ENCODE measurements around the gene S100A6.
"Not testable (repeated sequence)": the region's sequence is repeated elsewhere in the genome, so short reads cannot be mapped to it uniquely, and the experiment has no call there.

The S100A6 gene

GRCh38 chr1:153563483-153563901, 27.7 kb upstream of the S100A6 start:
- no peak for DNase-seq (ENCODE audit: low read depth)
- H3K4me3 ChIP-seq (ENCODE audit: control insufficient read depth, low read depth, low read length): no peak overlapping the region
- TF ChIP-seq CTCF (IDR thresholded peaks at IDR 0.05; ENCODE audit: control insufficient read depth, insufficient read depth, low read depth, low read length, missing control alignments): no peak

DNA sequence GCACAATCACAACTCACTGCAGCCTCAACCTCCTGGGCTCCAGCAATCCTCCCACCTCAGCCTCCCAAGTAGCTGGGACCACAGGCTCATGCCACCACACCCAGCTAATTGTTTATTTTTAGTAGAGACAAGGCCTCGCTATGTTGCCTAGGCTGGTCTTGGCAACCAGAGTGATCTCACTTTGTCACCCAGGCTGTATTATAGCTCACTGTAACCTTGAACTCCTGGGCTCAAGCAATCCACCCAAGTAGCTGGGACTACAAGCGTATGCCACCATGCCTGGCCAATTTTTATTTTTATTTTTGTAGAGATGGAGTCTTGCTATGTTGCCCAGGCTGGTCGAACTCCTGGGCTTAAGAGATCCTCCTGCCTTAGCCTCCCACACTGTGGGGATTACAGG, 26.2 kb upstream of the S100A6 start:
- not testable (repeated sequence) for H3K4me3 ChIP-seq (ENCODE audit: control insufficient read depth, low read depth, low read length); DNase-seq (ENCODE audit: low read depth)

DNA sequence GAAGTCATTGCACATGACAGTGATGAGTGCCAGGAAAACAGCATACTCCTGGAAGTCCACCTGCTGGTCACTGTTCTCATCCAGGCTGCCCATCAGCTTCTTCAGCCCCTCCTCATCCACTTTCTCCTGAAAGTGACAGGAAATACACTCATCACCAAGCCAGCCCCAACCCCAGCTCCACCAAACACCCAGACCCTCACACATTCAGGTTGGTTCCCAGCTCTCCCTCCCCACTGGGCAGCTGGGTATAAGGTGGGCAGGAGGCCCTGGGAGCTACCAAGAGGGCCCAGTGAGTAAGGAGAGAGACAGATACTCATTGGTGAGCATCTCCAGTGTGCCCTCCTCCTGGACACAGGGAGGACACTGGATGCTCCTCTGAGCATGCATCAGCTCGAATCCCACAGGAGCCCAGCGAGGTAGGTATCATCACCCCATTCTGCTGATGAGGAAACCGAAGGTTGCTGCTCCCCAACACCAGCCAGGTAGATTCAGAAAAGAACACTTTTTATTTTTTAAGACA, 25.7 kb upstream of the S100A6 start:
- H3K4me3 ChIP-seq (ENCODE audit: control insufficient read depth, low read depth, low read length): no peak overlapping the region
- TF ChIP-seq CTCF (IDR thresholded peaks at IDR 0.05; ENCODE audit: control insufficient read depth, insufficient read depth, low read depth, low read length, missing control alignments): no peak
- no peak for DNase-seq (ENCODE audit: low read depth)

DNA sequence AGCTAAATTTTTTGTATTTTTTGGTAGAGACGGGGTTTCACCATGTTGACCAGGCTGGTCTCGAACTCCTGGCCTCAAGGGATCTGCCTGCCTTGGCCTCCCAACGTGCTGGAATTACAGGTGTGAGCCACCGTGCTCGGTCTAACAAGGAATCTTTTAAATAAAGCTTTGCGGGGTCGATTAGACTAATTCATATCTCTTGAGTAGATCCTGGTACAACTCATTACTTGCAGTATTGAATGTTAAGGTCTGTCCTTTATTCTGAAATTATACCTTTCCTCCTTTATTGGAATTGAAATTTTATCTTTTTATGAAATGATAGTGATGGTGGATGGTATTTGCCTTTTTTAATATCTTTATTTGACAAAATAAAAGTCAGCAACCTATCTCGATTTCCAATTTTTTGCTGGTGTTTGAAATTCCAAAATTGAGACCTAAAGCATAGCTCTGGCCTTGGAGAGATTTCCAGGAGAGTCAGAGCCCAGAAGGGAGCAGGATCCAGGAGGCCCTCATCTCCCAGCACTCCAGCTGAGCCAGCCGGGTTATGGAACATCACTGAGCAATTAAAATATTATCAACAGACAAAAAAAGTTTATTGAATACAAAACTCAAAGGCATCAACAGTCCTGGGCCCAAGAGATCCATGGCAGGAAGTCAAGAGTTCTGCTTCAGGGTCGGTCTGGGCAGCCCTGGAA, 25.1 kb upstream of the S100A6 start:
- no peak overlapping the region for H3K4me3 ChIP-seq (ENCODE audit: control insufficient read depth, low read depth, low read length)
- DNase-seq (ENCODE audit: low read depth): no peak
- no peak for TF ChIP-seq CTCF (IDR thresholded peaks at IDR 0.05; ENCODE audit: control insufficient read depth, insufficient read depth, low read depth, low read length, missing control alignments)

DNA sequence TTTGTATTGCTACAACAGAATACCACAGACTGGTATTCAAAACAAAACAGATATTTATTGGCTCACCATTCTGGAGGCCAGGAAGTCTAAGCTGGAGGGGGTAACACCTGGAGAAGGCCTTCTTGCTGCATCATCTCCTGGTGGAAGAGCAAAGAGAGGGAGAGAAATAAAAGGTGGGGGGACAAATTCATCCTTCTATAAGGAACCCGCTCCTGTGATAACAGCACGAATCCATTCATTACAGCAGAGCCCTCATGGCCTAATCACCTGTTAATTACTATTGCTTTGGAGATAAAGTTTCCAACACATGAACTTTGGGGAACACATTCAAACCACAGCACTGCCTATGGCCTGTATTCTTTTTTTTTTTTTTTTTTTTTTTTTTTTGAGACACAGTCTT, 24.4 kb upstream of the S100A6 start:
- TF ChIP-seq CTCF (IDR thresholded peaks at IDR 0.05; ENCODE audit: control insufficient read depth, insufficient read depth, low read depth, low read length, missing control alignments): no peak
- no peak for DNase-seq (ENCODE audit: low read depth)
- H3K4me3 ChIP-seq (ENCODE audit: control insufficient read depth, low read depth, low read length): no peak overlapping the region

DNA sequence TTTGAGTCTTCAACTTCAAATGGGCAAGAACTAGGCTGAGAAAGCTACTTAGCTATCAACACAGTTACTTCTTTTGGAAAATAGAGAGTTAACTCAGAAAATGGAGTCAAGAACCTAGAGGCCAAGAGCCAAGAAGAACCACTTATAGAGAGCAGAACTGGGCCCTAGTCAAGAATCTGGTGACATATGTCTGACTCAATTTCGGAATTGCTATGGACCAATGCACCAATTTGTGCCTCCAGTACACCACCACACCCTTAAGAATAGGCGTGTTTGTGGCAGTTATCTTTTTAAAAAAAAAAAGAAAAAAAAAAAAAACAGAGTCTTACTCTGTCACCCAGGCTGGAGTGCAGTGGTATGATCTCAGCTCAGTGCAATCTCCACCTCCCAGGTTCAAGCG, 22.1 kb upstream of the S100A6 start:
- no peak for TF ChIP-seq CTCF (IDR thresholded peaks at IDR 0.05; ENCODE audit: control insufficient read depth, insufficient read depth, low read depth, low read length, missing control alignments)

DNA sequence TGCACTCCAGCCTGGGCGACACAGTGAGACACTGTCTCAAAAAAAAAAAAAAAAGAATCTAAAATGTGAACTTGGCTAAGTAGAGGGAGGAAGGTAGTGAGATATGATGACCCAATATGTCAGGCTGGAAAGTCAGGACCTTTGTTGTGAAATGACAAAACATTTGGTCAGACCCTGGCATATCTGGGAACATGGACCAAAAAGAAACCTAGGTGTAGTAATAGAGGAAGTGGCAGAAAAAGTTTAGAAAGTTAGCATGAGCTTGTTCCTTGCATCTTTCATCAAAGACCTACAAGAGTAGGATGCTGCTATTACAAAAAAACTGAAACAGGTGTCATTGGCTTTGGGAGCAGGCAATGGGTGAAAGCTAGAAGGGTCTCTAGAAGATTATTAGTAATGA, 20.6 kb upstream of the S100A6 start:
- no peak for TF ChIP-seq CTCF (IDR thresholded peaks at IDR 0.05; ENCODE audit: control insufficient read depth, insufficient read depth, low read depth, low read length, missing control alignments)
- no peak overlapping the region for H3K4me3 ChIP-seq (ENCODE audit: control insufficient read depth, low read depth, low read length)
- no peak for DNase-seq (ENCODE audit: low read depth)

More for the DNA sequence above, 22.1 kb upstream of the S100A6 start:
- H3K4me3 ChIP-seq (ENCODE audit: control insufficient read depth, low read depth, low read length): no peak overlapping the region
- no peak for DNase-seq (ENCODE audit: low read depth)
